Sigmoid colon (tissue), 7 donors: ENCODE results near the gene INHBE. TPM values are rescaled to one million over a fixed set of nuclear protein-coding genes. Genes with fewer than 3 reads are reported as not detected.

ENCODE experiments used
- DNase-seq: peaks from one replicate; pipeline ENCODE4 v3.0.0-alpha.2; 2019
- H3K27ac ChIP-seq, 4 donors: fragments of 200-600 bp; sonication (generic); one replicate each; pipeline ENCODE4 v1.5.1; 2016 to 2019; ENCODE audit warnings: mild to moderate bottlenecking in 1 of 4
- H3K27me3 ChIP-seq, 3 donors: fragments of 200-600 bp; sonication (generic); one replicate each; pipeline ENCODE4 v1.5.1; 2019; ENCODE audit warnings: mild to moderate bottlenecking in 1 of 3
- H3K36me3 ChIP-seq, 4 donors: fragments of 200-600 bp; sonication (generic); one replicate each; pipeline ENCODE4 v1.5.1; 2016 to 2019
- H3K4me1 ChIP-seq, 4 donors: fragments of 200-600 bp; sonication (generic); one replicate each; pipeline ENCODE4 v1.5.1; 2017 to 2019
- H3K4me3 ChIP-seq, 4 donors: fragments of 200-600 bp; sonication (generic); one replicate each; pipeline ENCODE4 v1.5.1; 2017 to 2019; ENCODE audit warnings: mild to moderate bottlenecking in 2 of 4, moderate library complexity in 1 of 4
- H3K9me3 ChIP-seq, 4 donors: fragments of 200-600 bp in 3 of 4; sonication (generic) in 3 of 4; one replicate each; pipeline versions ENCODE4 v1.5.1 to v1.6.1; 2013 to 2019
- CTCF ChIP-seq, 4 experiments: fragments of 450-650 bp in 3 of 4; fragments of 200-600 bp in 1 of 4; IDR thresholded peaks; one replicate each; pipeline ENCODE4 v1.5.1; 2016 to 2019; ENCODE audit warnings: antibody characterized with exemption in 4 of 4, mild to moderate bottlenecking in 3 of 4, moderate library complexity in 2 of 4
- EP300 ChIP-seq, 4 donors: sonication (generic); formaldehyde crosslinking; IDR thresholded peaks; one replicate each; pipeline ENCODE4 v1.6.1; 2017; ENCODE audit warnings: antibody characterized with exemption in 4 of 4
- POLR2A ChIP-seq, 2 donors: fragments of 450-650 bp; IDR thresholded peaks; one replicate each; pipeline ENCODE4 v1.6.1; 2016; ENCODE audit warnings: antibody characterized with exemption in 2 of 2, mild to moderate bottlenecking in 2 of 2, moderate library complexity in 2 of 2
- POLR2AphosphoS5 ChIP-seq, 4 donors: sonication (generic); formaldehyde crosslinking; IDR thresholded peaks; one replicate each; pipeline ENCODE4 v1.6.1; 2017; ENCODE audit warnings: antibody characterized with exemption in 4 of 4
- WGBS, 2 donors: extraction: QIAGEN DNeasy Blood & Tissue Kit; methylation state at CpG; one replicate each; pipeline ENCODE4 v1.1.7; 2013; 5-methylcytosine and 5-hydroxymethylcytosine counted together
- intact Hi-C: fragments of 100-400 bp; cut with DNase I; formaldehyde crosslinking; loops from one replicate; pipeline ENCODE4 v1.15.1; 2023
- polyA plus RNA-seq, 3 donors: library from polyadenylated mRNA; stranded (reverse); fragments of 200-250 nt; gene quantifications; one replicate each; pipeline ENCODE4 v1.2.3, GENCODE V29; 2013
- total RNA-seq, 4 donors: library from RNA; depleted of rRNA; stranded (reverse); fragments of >200 nt; gene quantifications; one replicate each; pipeline ENCODE4 v1.1.0, GENCODE V29; 2016
- donor health status: healthy with polysubstance abuse.
- donor health status: Bipolar disorder and iron deficiency.
- donor health status: healthy.

INHBE gene
- total and polyA plus RNA-seq, 7 donors: 0.09 to 0.36 TPM; not detected in 5

GRCh38 chr12:57473392-57473791, 18.3 kb downstream of the INHBE start:
- DNase-seq: no peak
- peaks cover 27 to 84% (median 44%) of the 10 kb centered on the region in 3 donors for H3K27me3 ChIP-seq
- WGBS, 2 donors: 44 to 72% methylated on average over 3 of the region's 3 CpGs
- peaks cover 0 to 20% (median 17%) of the 10 kb centered on the region in 4 donors for H3K4me1 ChIP-seq
- no peaks in the 10 kb centered on the region for H3K36me3 ChIP-seq
- H3K27ac ChIP-seq: no peak overlapping the region
- no peak for TF ChIP-seq CTCF (IDR thresholded peaks at IDR 0.05)
- TF ChIP-seq EP300 (IDR thresholded peaks at IDR 0.05): no peak
- no peak for TF ChIP-seq POLR2AphosphoS5 (IDR thresholded peaks at IDR 0.05)
- no peak for TF ChIP-seq POLR2A (IDR thresholded peaks at IDR 0.05)
- intact Hi-C loops: no loop called here
- H3K9me3 ChIP-seq: no peaks in the 10 kb centered on the region
- H3K4me3 ChIP-seq: no peak overlapping the region

- Histone ChIP-seq H3K4me3 (no peak overlapping the region), H3K27ac (no peak overlapping the region), H3K27me3 (peaks cover 27 to 84% (median 44%) of the 10 kb centered on the region in 3 donors), H3K9me3 (no peaks in the 10 kb centered on the region), H3K4me1 (peaks cover 0 to 20% (median 17%) of the 10 kb centered on the region in 4 donors), H3K36me3 (no peaks in the 10 kb centered on the region)
- no peak for DNase-seq
- no peak for TF ChIP-seq EP300 (IDR thresholded peaks at IDR 0.05)
- TF ChIP-seq POLR2A (IDR thresholded peaks at IDR 0.05): no peak
- no peak for TF ChIP-seq CTCF (IDR thresholded peaks at IDR 0.05)
- TF ChIP-seq POLR2AphosphoS5 (IDR thresholded peaks at IDR 0.05): no peak
- WGBS, 2 donors: 86 to 91% methylated on average over 5 of the region's 5 CpGs
- intact Hi-C loops: no loop called here
Observed at GRCh38 chr12:57473886-57474285, 18.8 kb downstream of the INHBE start.

- Histone ChIP-seq H3K27me3 (peaks cover 27 to 81% (median 44%) of the 10 kb centered on the region in 3 donors), H3K36me3 (no peaks in the 10 kb centered on the region), H3K4me3 (no peak overlapping the region), H3K4me1 (peaks cover 0 to 20% (median 17%) of the 10 kb centered on the region in 4 donors), H3K9me3 (no peaks in the 10 kb centered on the region), H3K27ac (no peak overlapping the region)
- no peak for DNase-seq
- 60 to 82% methylated on average over 8 of the region's 8 CpGs for WGBS, 2 donors
- intact Hi-C loops: no loop called here
- TF ChIP-seq CTCF (IDR thresholded peaks at IDR 0.05): no peak
- TF ChIP-seq POLR2A (IDR thresholded peaks at IDR 0.05): no peak
- TF ChIP-seq POLR2AphosphoS5 (IDR thresholded peaks at IDR 0.05): no peak
- no peak for TF ChIP-seq EP300 (IDR thresholded peaks at IDR 0.05)
Observed at GRCh38 chr12:57474430-57474829, 19.3 kb downstream of the INHBE start.

GRCh38 chr12:57474862-57475261, 19.8 kb downstream of the INHBE start:
- H3K4me1 ChIP-seq: peaks cover 0 to 20% (median 17%) of the 10 kb centered on the region in 4 donors
- no peaks in the 10 kb centered on the region for H3K36me3 ChIP-seq
- no peaks in the 10 kb centered on the region for H3K9me3 ChIP-seq
- TF ChIP-seq EP300 (IDR thresholded peaks at IDR 0.05) (no peak), POLR2AphosphoS5 (IDR thresholded peaks at IDR 0.05) (no peak), CTCF (IDR thresholded peaks at IDR 0.05) (no peak), POLR2A (IDR thresholded peaks at IDR 0.05) (no peak)
- DNase-seq: no peak
- 20 to 77% methylated on average over 7 of the region's 7 CpGs for WGBS, 2 donors
- H3K4me3 ChIP-seq: peak overlapping the region in 2 of 4 donors; percentile 41 to 47
- intact Hi-C loops: no loop called here
- peaks cover 27 to 77% (median 44%) of the 10 kb centered on the region in 3 donors for H3K27me3 ChIP-seq
- no peak overlapping the region for H3K27ac ChIP-seq
